HUES64 (cell line): ENCODE results near the gene SHROOM4.

Source experiments
- H3K27ac ChIP-seq: 2 replicates; pipeline ENCODE4 v1.7.0; 2013; ENCODE audit warnings: low read depth, low read length, inconsistent platforms
- H3K27me3 ChIP-seq: 2 replicates; pipeline ENCODE4 v1.6.1; 2013; ENCODE audit warnings: mild to moderate bottlenecking, low read length; ENCODE audit not compliant: insufficient read depth
- H3K36me3 ChIP-seq: 2 replicates; pipeline ENCODE4 v1.6.1; 2013; ENCODE audit warnings: mild to moderate bottlenecking, low read length; ENCODE audit not compliant: insufficient read depth
- H3K4me1 ChIP-seq: 2 replicates; pipeline ENCODE4 v1.6.1; 2013; ENCODE audit warnings: mild to moderate bottlenecking, low read length, moderate library complexity; ENCODE audit not compliant: insufficient read depth
- H3K4me3 ChIP-seq: 2 replicates; pipeline ENCODE4 v1.5.1; 2013; ENCODE audit warnings: mild to moderate bottlenecking, low read length, moderate library complexity
- H3K9ac ChIP-seq: 2 replicates; pipeline ENCODE4 v1.6.1; 2013; ENCODE audit warnings: mild to moderate bottlenecking, low read depth, low read length
- H3K9me3 ChIP-seq: 2 replicates; pipeline ENCODE4 v1.6.1; 2013; ENCODE audit warnings: low read depth, low read length; ENCODE audit not compliant: insufficient read depth
- WGBS: fragments of 150-250, 120-280 bp; methylation state at CpG from one replicate; pipeline ENCODE4 v1.1.7; 2013; ENCODE audit warnings: missing lambda C conversion rate; 5-methylcytosine and 5-hydroxymethylcytosine counted together

SHROOM4 gene

GRCh38 chrX:50827996-50828395 is 14.0 kb upstream of the SHROOM4 start:
- 100% methylated on average over 1 of the region's 1 CpG for WGBS
- Histone ChIP-seq H3K4me3 (no peak overlapping the region), H3K27me3 (no peaks in the 10 kb centered on the region), H3K4me1 (no peaks in the 10 kb centered on the region), H3K36me3 (no peaks in the 10 kb centered on the region), H3K9me3 (no peaks in the 10 kb centered on the region), H3K27ac (no peak overlapping the region), H3K9ac (no peak overlapping the region)

DNA sequence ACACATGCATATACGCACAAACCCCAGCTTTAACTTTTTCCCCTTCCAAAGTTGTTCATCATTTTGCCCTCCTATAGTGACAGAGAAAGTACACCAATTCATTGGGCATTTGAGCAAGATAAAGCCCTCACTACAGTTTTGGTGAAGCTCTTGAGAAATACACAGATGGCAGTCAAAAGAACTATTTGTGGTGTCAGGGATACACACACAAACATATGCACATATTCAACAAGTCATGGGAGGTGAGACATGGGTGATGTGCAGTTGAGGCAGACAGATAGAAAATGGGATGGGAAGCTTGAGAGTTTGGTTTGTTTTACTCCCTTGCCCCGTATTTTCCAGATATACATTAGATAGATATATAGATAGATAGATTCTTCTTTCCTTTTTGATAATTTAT is 11.8 kb upstream of the SHROOM4 start:
- Histone ChIP-seq H3K4me3 (no peak overlapping the region), H3K36me3 (no peaks in the 10 kb centered on the region), H3K27me3 (no peaks in the 10 kb centered on the region), H3K27ac (no peak overlapping the region), H3K9ac (no peak overlapping the region), H3K9me3 (no peaks in the 10 kb centered on the region), H3K4me1 (no peaks in the 10 kb centered on the region)
- 94% methylated on average over 1 of the region's 2 CpGs for WGBS

GRCh38 chrX:50818986-50819385 is 5.0 kb upstream of the SHROOM4 start:
- Histone ChIP-seq H3K9me3 (no peaks in the 10 kb centered on the region), H3K27ac (no peak overlapping the region), H3K27me3 (no peaks in the 10 kb centered on the region), H3K36me3 (no peaks in the 10 kb centered on the region), H3K9ac (no peak overlapping the region), H3K4me1 (peaks cover 4% of the 10 kb centered on the region; the same call in 1 of the 2 replicates), H3K4me3 (no peak overlapping the region)
- WGBS = no CpG with 5 or more reads among the region's 1 CpG

DNA sequence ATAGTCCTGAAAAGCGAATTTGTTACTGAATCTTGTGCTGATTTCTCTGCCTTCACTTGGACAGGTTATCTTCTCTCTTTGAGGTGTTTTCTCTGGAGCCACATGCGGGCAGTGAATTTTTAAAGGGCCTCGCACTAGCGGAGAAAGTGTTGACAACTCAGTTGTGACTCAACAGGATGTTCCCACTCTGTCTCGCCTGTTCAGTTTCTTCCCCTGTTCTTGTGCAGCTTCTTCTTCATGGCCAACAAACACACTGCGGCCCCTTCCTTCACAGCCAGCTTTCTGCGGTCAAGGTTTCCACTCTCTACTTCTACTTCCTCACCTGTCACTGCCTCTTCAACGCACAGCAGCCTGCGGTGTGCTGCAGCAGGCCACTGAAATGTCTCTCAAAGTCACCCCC is 1.1 kb upstream of the SHROOM4 start:
- H3K27me3 ChIP-seq = 0 out of 2 replicates have a peak, but pooled peaks cover 10% of the 10 kb centered on the region
- WGBS = 93% methylated on average over 9 of the region's 9 CpGs
- peaks cover 10% of the 10 kb centered on the region; the same call in 1 of the 2 replicates for H3K4me1 ChIP-seq
- H3K9me3 ChIP-seq = no peaks in the 10 kb centered on the region
- H3K27ac ChIP-seq = no peak overlapping the region
- no peak overlapping the region for H3K4me3 ChIP-seq
- H3K9ac ChIP-seq = no peak overlapping the region
- no peaks in the 10 kb centered on the region for H3K36me3 ChIP-seq

- peak overlapping the region; percentile 73 for H3K4me3 ChIP-seq
These were observed 707 bp upstream of the SHROOM4 start for GRCh38 chrX:50814701-50815100.

GRCh38 chrX:50812995-50813842 is 775 bp downstream of the SHROOM4 start:
- 0 out of 2 replicates have a peak, but pooled peaks cover 10% of the 10 kb centered on the region for H3K27me3 ChIP-seq
- under 1% methylated on average over 59 of the region's 59 CpGs for WGBS
- H3K9ac ChIP-seq = peak overlapping the region; percentile 26; the same call in 1 of the 2 replicates
- H3K9me3 ChIP-seq = no peaks in the 10 kb centered on the region
- peak overlapping the region; percentile 73 for H3K4me3 ChIP-seq
- peaks cover 10% of the 10 kb centered on the region; the same call in 1 of the 2 replicates for H3K4me1 ChIP-seq
- no peaks in the 10 kb centered on the region for H3K36me3 ChIP-seq
- H3K27ac ChIP-seq = no peak overlapping the region

More at GRCh38 chrX:50814701-50815100, 707 bp upstream of the SHROOM4 start:
- no peaks in the 10 kb centered on the region for H3K9me3 ChIP-seq
- no peaks in the 10 kb centered on the region for H3K36me3 ChIP-seq
- H3K9ac ChIP-seq = peak overlapping the region; percentile 64
- 69% methylated on average over 6 of the region's 6 CpGs for WGBS
- peaks cover 10% of the 10 kb centered on the region; the same call in 1 of the 2 replicates for H3K4me1 ChIP-seq
- no peak overlapping the region; the same call in 1 of the 2 replicates for H3K27ac ChIP-seq
- 0 out of 2 replicates have a peak, but pooled peaks cover 10% of the 10 kb centered on the region for H3K27me3 ChIP-seq

DNA sequence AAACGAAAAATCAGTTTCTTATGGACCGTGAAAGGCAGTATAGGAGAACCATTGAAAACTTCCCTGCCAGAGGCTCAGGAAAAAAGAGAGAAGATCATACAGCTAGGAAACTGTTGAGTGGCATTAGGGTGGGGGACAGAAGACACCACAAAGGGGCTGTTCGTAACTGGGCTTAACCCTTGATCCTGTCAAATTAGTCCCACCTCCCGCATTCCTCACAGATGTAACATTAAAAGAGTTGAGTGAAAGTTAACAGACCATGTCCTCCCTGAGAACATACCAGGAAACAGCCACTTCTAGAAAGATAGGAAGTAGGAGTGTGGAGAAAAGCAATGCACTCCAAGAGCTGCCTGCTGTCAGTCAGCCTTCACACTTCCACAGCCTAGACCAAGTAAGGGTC is 8.7 kb downstream of the SHROOM4 start:
- no peaks in the 10 kb centered on the region for H3K36me3 ChIP-seq
- H3K9ac ChIP-seq = no peak overlapping the region
- no peaks in the 10 kb centered on the region for H3K9me3 ChIP-seq
- WGBS = 92% methylated on average over 2 of the region's 4 CpGs
- no peak overlapping the region for H3K27ac ChIP-seq
- H3K4me1 ChIP-seq = no peaks in the 10 kb centered on the region
- H3K27me3 ChIP-seq = no peaks in the 10 kb centered on the region
- H3K4me3 ChIP-seq = no peak overlapping the region

DNA sequence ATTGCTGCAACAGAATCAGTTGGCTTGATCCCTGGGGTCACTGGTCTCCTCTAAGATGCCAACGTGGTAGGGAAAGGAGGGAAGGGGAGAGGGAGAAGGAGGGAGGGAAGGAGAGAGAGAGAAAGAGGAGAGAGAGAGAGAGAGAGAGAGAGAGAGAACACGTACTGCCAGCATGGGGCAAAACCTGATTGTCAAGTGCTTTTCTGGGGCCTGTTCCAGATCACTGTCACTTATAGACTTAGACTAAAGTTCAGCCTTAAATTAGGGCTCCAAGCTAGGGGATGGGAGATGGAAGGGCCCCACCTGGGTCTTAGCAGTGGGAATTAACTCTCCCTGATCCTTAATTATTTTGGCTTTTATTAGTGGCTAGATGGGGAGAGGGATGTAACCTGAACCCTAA is 12.9 kb downstream of the SHROOM4 start:
- H3K36me3 ChIP-seq = no peaks in the 10 kb centered on the region
- 0 out of 2 replicates have a peak, but pooled peaks cover 6% of the 10 kb centered on the region for H3K4me1 ChIP-seq
- H3K27me3 ChIP-seq = no peaks in the 10 kb centered on the region
- no peak overlapping the region for H3K4me3 ChIP-seq
- H3K9me3 ChIP-seq = no peaks in the 10 kb centered on the region
- H3K27ac ChIP-seq = no peak overlapping the region
- 77% methylated on average over 2 of the region's 2 CpGs for WGBS
- no peak overlapping the region for H3K9ac ChIP-seq

GRCh38 chrX:50799531-50799961 is 14.4 kb downstream of the SHROOM4 start:
- Histone ChIP-seq H3K27ac (no peak overlapping the region), H3K4me3 (no peak overlapping the region), H3K36me3 (no peaks in the 10 kb centered on the region), H3K27me3 (no peaks in the 10 kb centered on the region), H3K4me1 (0 out of 2 replicates have a peak, but pooled peaks cover 6% of the 10 kb centered on the region), H3K9me3 (no peaks in the 10 kb centered on the region), H3K9ac (no peak overlapping the region)
- WGBS = 92% methylated on average over 4 of the region's 4 CpGs

DNA sequence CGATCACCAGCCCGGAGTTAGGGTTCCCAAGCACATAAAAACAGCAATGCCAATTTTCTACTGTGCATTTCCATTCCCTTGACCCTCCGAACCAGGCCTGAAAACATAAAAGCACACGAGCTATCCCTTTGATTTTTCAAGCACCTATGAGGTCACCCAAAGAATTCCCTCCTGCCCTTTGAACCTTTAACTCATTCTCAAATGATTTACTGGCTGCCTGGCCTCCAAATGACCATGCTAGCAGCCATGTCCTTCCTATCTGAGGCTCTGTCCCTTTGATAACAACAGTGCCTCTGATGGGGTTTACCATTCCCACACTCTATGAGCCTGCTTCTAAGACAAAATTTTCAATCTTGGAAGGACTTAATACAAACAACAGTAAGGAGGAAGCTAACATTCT is 15.2 kb downstream of the SHROOM4 start:
- Histone ChIP-seq H3K27ac (no peak overlapping the region), H3K4me1 (0 out of 2 replicates have a peak, but pooled peaks cover 6% of the 10 kb centered on the region), H3K9me3 (no peaks in the 10 kb centered on the region), H3K36me3 (no peaks in the 10 kb centered on the region), H3K4me3 (no peak overlapping the region), H3K27me3 (no peaks in the 10 kb centered on the region), H3K9ac (no peak overlapping the region)
- 87% methylated on average over 4 of the region's 4 CpGs for WGBS

DNA sequence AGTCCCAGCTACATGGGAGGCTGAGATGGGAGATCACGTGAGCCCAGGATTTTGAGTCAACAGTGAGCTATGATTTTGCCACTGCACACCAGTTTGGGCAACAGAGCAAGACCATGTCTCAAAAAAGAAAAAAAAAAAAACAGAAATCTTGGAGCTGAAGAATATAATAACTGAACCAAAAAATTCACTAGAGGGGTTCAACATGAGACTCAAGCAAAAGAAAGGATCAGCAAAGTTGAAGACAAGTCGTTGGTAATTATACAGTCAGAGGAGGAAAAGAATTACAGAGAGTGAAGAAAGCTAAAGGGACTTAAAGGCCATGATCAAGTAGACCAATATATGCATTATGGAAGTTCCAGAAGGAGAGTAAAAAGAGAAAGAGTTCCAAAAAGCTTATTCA is 26.9 kb downstream of the SHROOM4 start:
- H3K9ac ChIP-seq = no peak overlapping the region

More for the DNA sequence above, 26.9 kb downstream of the SHROOM4 start:
- WGBS = 84% methylated on average over 2 of the region's 2 CpGs
- Histone ChIP-seq H3K27ac (no peak overlapping the region), H3K4me1 (no peaks in the 10 kb centered on the region), H3K9me3 (no peaks in the 10 kb centered on the region), H3K36me3 (no peaks in the 10 kb centered on the region), H3K27me3 (no peaks in the 10 kb centered on the region), H3K4me3 (no peak overlapping the region)
